ENCODE results near the gene NRXN3. TPM values are rescaled to one million over a fixed set of nuclear protein-coding genes. Genes with fewer than 3 reads are reported as not detected.

NRXN3 gene
- polyA plus RNA-seq, 1 donor from 2014 or later, result 110 TPM

- Histone ChIP-seq H2AFZ (ENCODE audit: low read depth, low read length) (no peak overlapping the region), H3F3A (ENCODE audit: insufficient read depth, low read length, poor library complexity, severe bottlenecking) (peaks cover 3% of the 10 kb centered on the region), H3K9me3 (ENCODE audit: low read length) (no peaks in the 10 kb centered on the region), H3K27me3 (ENCODE audit: insufficient read depth, low read depth, low read length) (no peaks in the 10 kb centered on the region), H3K27ac (ENCODE audit: low read length) (peak overlapping the region; percentile 44), H3K9me2 (ENCODE audit: insufficient read depth, low read length) (no peaks in the 10 kb centered on the region), H3K9ac (ENCODE audit: low read length) (no peak overlapping the region), H4K20me1 (ENCODE audit: insufficient read depth) (no peaks in the 10 kb centered on the region), H3K4me3 (ENCODE audit: low read length) (peak overlapping the region; percentile 27), H3K79me2 (replicated peaks; ENCODE audit: insufficient read depth, low read length) (peaks cover 3% of the 10 kb centered on the region), H3K36me3 (ENCODE audit: insufficient read depth, low read length) (no peaks in the 10 kb centered on the region), H3K4me2 (ENCODE audit: low read length) (peak overlapping the region; percentile 30)
- TF ChIP-seq, protein P1, sequence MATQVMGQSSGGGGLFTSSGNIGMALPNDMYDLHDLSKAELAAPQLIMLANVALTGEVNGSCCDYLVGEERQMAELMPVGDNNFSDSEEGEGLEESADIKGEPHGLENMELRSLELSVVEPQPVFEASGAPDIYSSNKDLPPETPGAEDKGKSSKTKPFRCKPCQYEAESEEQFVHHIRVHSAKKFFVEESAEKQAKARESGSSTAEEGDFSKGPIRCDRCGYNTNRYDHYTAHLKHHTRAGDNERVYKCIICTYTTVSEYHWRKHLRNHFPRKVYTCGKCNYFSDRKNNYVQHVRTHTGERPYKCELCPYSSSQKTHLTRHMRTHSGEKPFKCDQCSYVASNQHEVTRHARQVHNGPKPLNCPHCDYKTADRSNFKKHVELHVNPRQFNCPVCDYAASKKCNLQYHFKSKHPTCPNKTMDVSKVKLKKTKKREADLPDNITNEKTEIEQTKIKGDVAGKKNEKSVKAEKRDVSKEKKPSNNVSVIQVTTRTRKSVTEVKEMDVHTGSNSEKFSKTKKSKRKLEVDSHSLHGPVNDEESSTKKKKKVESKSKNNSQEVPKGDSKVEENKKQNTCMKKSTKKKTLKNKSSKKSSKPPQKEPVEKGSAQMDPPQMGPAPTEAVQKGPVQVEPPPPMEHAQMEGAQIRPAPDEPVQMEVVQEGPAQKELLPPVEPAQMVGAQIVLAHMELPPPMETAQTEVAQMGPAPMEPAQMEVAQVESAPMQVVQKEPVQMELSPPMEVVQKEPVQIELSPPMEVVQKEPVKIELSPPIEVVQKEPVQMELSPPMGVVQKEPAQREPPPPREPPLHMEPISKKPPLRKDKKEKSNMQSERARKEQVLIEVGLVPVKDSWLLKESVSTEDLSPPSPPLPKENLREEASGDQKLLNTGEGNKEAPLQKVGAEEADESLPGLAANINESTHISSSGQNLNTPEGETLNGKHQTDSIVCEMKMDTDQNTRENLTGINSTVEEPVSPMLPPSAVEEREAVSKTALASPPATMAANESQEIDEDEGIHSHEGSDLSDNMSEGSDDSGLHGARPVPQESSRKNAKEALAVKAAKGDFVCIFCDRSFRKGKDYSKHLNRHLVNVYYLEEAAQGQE (IDR thresholded peaks at IDR 0.05; ENCODE audit: borderline replicate concordance), result peak; percentile 76
- no peak for TF ChIP-seq SMC3 (conservative IDR thresholded peaks at IDR 0.05; ENCODE audit: poor library complexity)
- no peak for TF ChIP-seq TAF1 (IDR thresholded peaks at IDR 0.05; ENCODE audit: low read depth)
- TF ChIP-seq POLR2AphosphoS5 (IDR thresholded peaks at IDR 0.05), result peak; percentile 87
- TF ChIP-seq MXI1 (conservative IDR thresholded peaks at IDR 0.05; ENCODE audit: poor library complexity, severe bottlenecking), result peak; percentile 25
- no peak for TF ChIP-seq EZH2 (IDR thresholded peaks at IDR 0.05; ENCODE audit: borderline replicate concordance, insufficient read depth, low read length, poor library complexity, severe bottlenecking)
- TF ChIP-seq CTCF (IDR thresholded peaks at IDR 0.05; ENCODE audit: poor library complexity, severe bottlenecking), result no peak
- no peak for TF ChIP-seq RAD21 (conservative IDR thresholded peaks at IDR 0.05)
- TF ChIP-seq EP300 (conservative IDR thresholded peaks at IDR 0.05; ENCODE audit: poor library complexity, severe bottlenecking), result peak; percentile 95
Measured at GRCh38 chr14:79165471-79166090, 995.4 kb downstream of the NRXN3 start.

DNA sequence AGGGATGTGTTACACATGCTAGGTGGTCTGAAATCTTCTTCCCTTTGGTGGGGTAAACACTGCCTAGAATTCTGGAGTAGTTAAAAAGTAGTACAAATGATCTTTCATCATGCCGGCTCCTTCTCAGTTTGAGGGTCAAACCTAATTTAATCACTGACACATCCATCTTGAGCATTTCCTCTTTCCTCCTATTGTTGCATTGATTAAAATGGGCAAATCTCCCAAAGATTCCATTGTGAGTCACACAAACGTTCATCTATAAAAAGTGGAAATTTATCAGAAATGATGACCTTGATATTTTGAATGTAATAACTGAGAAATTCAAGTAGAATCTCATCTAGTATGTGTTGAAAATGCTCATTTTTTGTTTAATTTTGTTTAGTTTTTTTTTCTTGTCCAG lies 996.0 kb downstream of the NRXN3 start:
- no peak overlapping the region for H3K4me2 ChIP-seq (ENCODE audit: low read length)
- no peaks in the 10 kb centered on the region for H3K9me2 ChIP-seq (ENCODE audit: insufficient read depth, low read length)
- peaks cover 3% of the 10 kb centered on the region for H3K79me2 ChIP-seq (replicated peaks; ENCODE audit: insufficient read depth, low read length)
- H4K20me1 ChIP-seq (ENCODE audit: insufficient read depth), result no peaks in the 10 kb centered on the region
- H3K27ac ChIP-seq (ENCODE audit: low read length), result no peak overlapping the region
- H3K9me3 ChIP-seq (ENCODE audit: low read length), result no peaks in the 10 kb centered on the region
- H3K36me3 ChIP-seq (ENCODE audit: insufficient read depth, low read length), result no peaks in the 10 kb centered on the region
- no peak overlapping the region for H2AFZ ChIP-seq (ENCODE audit: low read depth, low read length)
- H3K27me3 ChIP-seq (ENCODE audit: insufficient read depth, low read depth, low read length), result no peaks in the 10 kb centered on the region
- H3K4me3 ChIP-seq (ENCODE audit: low read length), result no peak overlapping the region
- TF ChIP-seq EP300 (conservative IDR thresholded peaks at IDR 0.05; ENCODE audit: poor library complexity, severe bottlenecking) (no peak), CTCF (IDR thresholded peaks at IDR 0.05; ENCODE audit: poor library complexity, severe bottlenecking) (no peak), POLR2AphosphoS5 (IDR thresholded peaks at IDR 0.05) (no peak), EZH2 (IDR thresholded peaks at IDR 0.05; ENCODE audit: borderline replicate concordance, insufficient read depth, low read length, poor library complexity, severe bottlenecking) (no peak), MXI1 (conservative IDR thresholded peaks at IDR 0.05; ENCODE audit: poor library complexity, severe bottlenecking) (no peak), RAD21 (conservative IDR thresholded peaks at IDR 0.05) (no peak), SMC3 (conservative IDR thresholded peaks at IDR 0.05; ENCODE audit: poor library complexity) (no peak), TAF1 (IDR thresholded peaks at IDR 0.05; ENCODE audit: low read depth) (no peak)
- TF ChIP-seq, protein P1 (IDR thresholded peaks at IDR 0.05; ENCODE audit: borderline replicate concordance), result no peak
- no peak overlapping the region for H3K9ac ChIP-seq (ENCODE audit: low read length)
- H3F3A ChIP-seq (ENCODE audit: insufficient read depth, low read length, poor library complexity, severe bottlenecking), result peaks cover 3% of the 10 kb centered on the region
